K562 (cell line): Measurements from ENCODE around the gene LARP7.

Experiments
- FOXA1 ChIP-seq: fragments of 450-650 bp; IDR thresholded peaks from 2 replicates; pipeline ENCODE4 v1.6.1; 2016; ENCODE audit warnings: mild to moderate bottlenecking, borderline replicate concordance
- HOXB6 ChIP-seq: fragments of 250-450 bp; sonication (Bioruptor Pico); IDR thresholded peaks from 2 replicates; pipeline ENCODE4 v1.5.1; 2022; ENCODE audit warnings: mild to moderate bottlenecking, borderline replicate concordance
- IRF9 ChIP-seq: fragments of 450-650 bp; IDR thresholded peaks from 2 replicates; pipeline ENCODE4 v1.6.1; 2016; ENCODE audit warnings: missing biosample characterization, missing genetic modification characterization
- SETDB1 ChIP-seq: IDR thresholded peaks from one replicate; pipeline ENCODE4 v1.6.1; 2012; ENCODE audit warnings: low read length, control low read depth, inconsistent platforms

GRCh38 chr4:112673076-112673475 lies 36.1 kb downstream of the LARP7 start:
- TF ChIP-seq FOXA1: no peak
- TF ChIP-seq HOXB6: no peak
- no peak for TF ChIP-seq IRF9 (tag)
- no peak for TF ChIP-seq SETDB1
